Hepatic stellate cell (primary cell): ENCODE measurements around the gene SOCS1.

Experiments used
- DNase-seq: peaks from one replicate; pipeline ENCODE4 v3.0.0; 2011; ENCODE audit warnings: low spot score

The SOCS1 gene

DNA sequence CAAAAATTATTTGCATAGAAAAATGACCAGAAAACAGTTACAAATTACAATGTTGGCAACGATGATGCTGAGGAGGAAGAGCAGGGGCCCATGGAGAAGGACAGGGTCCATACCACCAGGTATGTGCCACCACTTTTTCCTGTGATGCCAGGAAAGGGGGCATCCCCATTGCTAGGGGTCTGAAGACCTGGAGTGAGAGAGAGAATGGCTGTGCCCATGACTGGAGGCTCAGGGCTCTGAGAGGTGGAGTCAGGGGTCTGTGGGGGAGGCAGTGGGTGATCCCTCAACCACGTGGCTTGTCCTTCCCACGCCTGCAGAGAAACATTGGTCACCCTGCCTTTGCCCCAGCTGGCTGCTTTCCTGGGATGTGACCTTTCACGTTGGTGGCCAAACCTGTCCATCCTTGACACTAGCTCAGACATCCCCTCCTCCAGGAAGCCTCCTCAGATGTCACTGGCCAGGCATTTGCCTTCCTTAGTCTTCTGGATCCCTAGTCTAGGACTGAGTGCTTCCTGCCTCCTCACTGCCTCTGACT lies 51.4 kb downstream of the SOCS1 start:
- no peak for DNase-seq
